GM18505 (cell line): ENCODE measurements around the gene DNTT.
A peak's percentile ranks its signal among the peaks of the same experiment; 100 is the strongest.
"Not testable (repeated sequence)": the region's sequence is repeated elsewhere in the genome, so short reads cannot be mapped to it uniquely, and the experiment has no call there.

ENCODE experiments used
- ATAC-seq: cut with Tn5 transposase; IDR thresholded peaks from one replicate; pipeline ENCODE4 v1.9.1; 2021; ENCODE audit not compliant: unreplicated experiment
- POLR2A ChIP-seq: IDR thresholded peaks from 4 replicates; pipeline ENCODE4 v1.6.1; 2011; ENCODE audit warnings: borderline replicate concordance; ENCODE audit not compliant: insufficient read depth, insufficient read length; ENCODE audit errors: extremely low read depth

Gene DNTT

DNA sequence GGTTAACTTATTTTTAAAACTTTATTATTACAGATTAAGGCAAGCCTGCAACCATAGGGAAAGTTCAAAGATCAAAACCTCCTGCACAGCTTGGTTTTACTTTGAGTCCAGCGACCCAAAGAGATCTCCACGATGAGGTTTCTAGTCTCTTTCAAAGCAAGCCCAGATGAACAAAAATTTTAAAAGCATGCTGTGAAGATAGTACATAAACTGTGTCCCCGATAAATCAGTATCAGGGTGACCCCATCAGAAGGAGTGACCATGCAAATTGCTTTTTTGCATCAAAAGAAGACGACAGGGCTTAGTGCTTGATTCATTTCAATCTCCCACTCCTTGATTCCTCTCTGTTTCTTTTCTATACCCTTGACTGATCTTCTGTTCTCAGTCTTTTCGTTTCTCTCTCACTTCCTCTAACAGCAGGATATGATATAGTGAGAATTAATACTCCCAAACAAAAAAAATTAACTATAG is 16.0 kb upstream of the DNTT start:
- peak; percentile 49 for ATAC-seq
- peak; percentile 46 for TF ChIP-seq POLR2A

DNA sequence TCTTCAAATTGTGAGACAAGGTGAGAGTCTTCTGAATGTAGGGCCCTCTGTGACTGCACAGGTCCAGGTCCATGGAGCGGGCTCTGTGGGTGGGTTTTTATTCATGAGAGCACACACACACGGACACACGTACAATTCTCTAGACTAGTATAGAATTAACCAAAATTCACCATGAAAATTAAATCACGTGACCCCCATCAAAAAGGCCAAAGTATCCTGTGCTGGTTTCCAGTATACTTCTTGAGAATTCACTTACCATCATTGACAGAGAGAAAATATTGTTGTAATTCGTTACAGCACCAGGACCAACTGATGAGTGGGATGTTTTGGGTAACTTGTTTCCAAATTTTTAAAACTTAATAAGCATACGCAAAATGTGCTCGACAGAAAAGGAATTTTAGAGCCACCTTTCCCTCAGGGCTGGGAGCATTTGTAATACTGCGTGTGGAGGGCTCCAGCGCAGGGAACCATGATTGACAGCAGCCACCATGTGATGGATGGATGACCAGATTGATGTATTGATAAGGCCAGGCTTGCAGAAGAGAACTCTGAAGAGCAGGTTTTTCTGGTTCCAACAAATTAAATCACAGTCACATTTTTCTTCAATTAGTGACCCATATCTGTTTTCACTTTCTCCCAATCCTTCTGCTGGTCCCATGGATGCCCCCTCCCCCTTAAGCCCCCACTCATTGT is 14.9 kb upstream of the DNTT start:
- ATAC-seq, result no peak

GRCh38 chr10:96290368-96291133 is 13.7 kb upstream of the DNTT start:
- ATAC-seq, result peak; percentile 30
- TF ChIP-seq POLR2A, result no peak

More for the DNA sequence above, 14.9 kb upstream of the DNTT start:
- no peak for TF ChIP-seq POLR2A

DNA sequence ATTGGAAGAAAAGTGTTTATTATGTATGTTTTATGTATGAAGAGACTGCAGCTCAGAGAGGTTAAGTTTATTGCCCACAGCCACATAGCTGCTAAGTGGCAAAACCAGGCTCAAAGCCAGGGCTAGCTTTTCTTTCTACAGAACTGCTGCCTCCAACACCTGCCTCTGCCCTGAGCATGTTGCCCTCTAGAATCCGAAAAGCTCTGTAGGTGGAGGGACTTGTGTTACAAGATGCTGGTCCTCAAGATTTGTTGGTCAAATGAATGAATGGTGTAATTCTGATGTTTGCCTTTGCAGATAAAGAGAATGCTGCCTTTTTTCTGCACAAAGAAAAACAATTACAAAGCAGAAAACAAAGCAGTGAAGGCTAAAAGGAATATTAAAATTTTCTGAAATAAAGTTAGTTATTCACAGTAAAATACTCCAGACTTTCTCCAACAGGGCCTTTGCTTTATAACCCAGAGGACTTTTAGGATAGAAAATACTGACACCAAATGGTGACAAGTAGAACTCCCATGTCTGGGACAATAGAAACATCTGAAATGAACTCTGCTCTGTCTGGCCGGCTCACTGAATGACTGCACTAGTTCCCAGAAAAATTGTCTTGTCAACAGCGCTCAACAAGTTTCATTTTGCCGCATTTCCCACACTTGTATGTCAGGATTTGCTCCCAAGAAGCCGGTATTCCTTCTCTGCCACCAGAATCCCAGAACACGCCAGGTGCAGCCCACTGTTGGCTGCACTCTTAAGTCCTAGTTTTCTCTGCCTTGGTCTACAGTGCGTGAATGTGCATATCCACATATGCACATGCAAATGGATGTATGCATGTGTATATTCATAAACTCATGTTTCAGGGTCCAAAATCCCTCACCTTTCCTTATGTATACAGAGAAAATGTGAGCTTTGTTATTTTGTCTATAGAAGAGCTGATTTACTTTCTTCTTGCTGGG is 11.0 kb upstream of the DNTT start:
- no peak for TF ChIP-seq POLR2A
- no peak for ATAC-seq

DNA sequence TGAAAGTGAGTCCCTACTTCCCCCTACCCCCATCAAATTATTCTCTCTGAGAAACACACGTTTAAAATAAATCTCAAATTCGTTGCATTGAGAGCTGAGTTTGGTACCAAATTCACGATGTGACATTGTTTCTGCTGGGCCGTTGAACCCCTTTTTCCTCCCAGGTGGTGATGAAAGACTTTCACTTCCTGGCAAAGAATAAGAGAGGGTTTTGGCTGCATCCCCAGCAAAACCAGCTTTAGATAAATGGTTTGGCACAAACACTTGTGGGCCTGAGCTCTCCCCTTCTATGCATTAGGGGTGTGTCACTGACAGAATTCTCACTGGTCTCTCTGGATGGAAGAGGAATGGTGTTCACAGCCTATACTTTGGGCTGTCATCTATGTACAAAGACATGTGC is 8.8 kb upstream of the DNTT start:
- TF ChIP-seq POLR2A, result no peak
- ATAC-seq, result no peak

GRCh38 chr10:96297486-96297885 is 6.7 kb upstream of the DNTT start:
- ATAC-seq, result no peak
- TF ChIP-seq POLR2A, result no peak

DNA sequence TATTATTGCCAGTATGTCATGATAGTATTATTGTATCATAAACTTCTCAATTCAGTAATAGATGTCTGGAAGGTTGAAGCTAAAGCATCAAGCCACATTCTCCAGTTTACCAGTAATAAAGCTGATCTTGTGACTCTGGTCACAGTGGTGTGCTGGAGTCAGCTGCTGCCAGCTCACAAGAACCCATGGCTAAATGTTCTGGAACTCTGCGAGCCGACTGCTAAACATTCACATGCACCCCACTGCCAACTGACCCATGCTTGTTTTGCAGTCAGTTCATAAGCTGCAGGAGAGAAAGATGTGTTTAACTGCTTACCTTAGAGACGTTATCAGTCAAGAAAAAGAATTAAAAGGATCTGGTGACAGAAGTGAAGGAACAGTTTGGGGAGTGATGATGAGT is 5.9 kb upstream of the DNTT start:
- no peak for TF ChIP-seq POLR2A
- ATAC-seq, result no peak

GRCh38 chr10:96299383-96299782 is 4.9 kb upstream of the DNTT start:
- ATAC-seq, result no peak
- no peak for TF ChIP-seq POLR2A

- TF ChIP-seq POLR2A, result no peak
- no peak for ATAC-seq
These were observed 2.6 kb upstream of the DNTT start for GRCh38 chr10:96301616-96302015.

DNA sequence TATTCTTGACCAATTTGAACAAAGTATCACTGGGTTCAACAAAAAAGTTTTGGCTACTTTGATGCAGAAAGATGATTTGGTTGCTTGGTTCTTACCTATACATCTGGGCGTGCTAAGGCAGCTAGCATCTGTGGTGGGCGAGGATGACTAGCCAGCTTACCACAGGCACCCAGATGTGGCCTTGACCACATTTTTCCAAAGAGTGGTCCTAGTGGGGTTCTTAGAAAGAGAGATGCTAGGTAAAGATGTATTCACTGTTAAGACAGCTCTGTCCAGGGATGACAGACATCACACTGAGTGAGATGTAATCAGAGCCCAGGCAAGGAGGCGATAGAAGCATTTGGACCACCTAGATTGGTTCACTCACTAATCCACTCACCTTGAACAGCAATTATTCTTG is 785 bp downstream of the DNTT start:
- ATAC-seq, result no peak
- no peak for TF ChIP-seq POLR2A

DNA sequence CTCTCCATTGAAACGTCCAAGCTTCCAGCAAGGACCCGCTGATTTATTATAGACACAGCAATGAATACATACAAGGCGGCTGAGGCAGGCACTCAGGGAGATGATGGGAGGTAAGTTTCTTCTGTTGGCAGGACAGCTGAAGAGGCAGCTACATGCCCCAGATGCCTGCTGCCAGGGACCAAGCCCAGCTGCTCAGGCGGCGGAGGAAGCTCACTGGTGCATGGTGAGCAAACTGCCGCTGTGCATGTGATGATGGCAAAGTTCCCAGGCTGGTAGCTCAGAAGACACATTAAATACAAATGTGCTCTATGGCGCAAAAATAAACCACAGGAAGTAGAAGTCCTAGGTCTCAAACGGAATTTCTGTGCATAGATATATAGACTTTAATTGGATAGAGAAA is 2.3 kb downstream of the DNTT start:
- TF ChIP-seq POLR2A, result no peak
- peak; percentile 62 for ATAC-seq

DNA sequence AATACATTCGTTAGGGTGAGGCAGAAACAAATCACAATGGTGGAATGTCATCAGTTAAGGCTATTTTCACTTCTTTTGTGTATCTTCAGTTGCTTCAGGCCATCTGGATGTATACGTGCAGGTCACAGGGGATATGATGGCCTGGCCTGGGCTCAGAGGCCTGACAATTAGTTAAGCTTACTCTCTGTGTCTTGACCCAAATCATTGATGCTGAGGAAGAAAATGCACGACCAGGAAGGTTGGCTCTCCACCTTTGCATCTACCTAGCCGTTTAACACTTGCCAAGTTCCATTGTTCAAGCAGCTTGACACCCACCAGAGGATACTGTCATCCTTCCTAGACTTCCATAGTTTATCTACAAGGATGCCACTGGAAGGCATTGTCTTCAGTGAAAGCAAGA is 4.6 kb downstream of the DNTT start:
- ATAC-seq, result not testable (repeated sequence)

DNA sequence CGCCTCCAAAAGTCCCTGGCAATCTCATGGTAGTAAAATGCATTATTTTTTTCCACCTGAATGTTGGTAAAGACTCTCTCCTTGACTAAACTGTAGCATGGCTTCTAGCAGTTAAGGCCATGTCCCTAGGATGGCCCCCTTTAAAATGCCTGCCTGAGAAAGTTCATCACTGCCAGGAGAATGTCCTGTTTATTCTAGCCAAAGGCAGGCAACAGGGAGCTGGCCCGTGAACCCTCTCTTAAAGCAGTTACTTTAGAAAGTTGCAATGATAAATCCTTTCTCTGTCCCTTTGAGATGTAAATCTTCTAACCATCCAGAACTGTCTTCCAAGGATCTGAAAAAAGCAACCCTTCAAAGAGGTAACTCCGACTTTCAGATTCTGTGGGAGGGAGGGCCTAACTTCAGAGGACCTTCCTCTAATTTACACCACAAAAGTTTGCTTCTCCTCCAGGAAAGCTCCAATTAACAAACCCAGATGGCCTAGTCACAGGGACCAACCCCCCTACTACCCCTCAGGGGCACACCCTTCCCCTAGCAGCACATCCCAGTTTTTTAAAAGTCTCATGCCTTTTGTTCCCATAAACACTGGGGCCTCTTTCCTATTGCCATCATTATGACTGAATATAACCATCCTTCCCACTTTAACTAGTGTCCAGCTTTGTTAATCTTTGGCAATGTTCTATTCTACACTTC is 5.5 kb downstream of the DNTT start:
- ATAC-seq, result no peak

More for the DNA sequence above, 5.5 kb downstream of the DNTT start:
- TF ChIP-seq POLR2A, result no peak
